HG03025 (cell line): ENCODE results near the gene APPBP2.
"Not testable (repeated sequence)": the region's sequence is repeated elsewhere in the genome, so short reads cannot be mapped to it uniquely, and the experiment has no call there.

Experiments used
- ATAC-seq: cut with Tn5 transposase; IDR thresholded peaks from one replicate; pipeline ENCODE4 v1.9.1; 2021; ENCODE audit warnings: mild to moderate bottlenecking, moderate library complexity; ENCODE audit not compliant: unreplicated experiment, low FRiP score

Gene APPBP2

GRCh38 chr17:60506312-60506711, 19.7 kb downstream of the APPBP2 start:
- no peak for ATAC-seq

- ATAC-seq = no peak
These were observed 23.9 kb downstream of the APPBP2 start for GRCh38 chr17:60502145-60502544.

- ATAC-seq = no peak
These were observed 24.5 kb downstream of the APPBP2 start for GRCh38 chr17:60501589-60501988.

- ATAC-seq = no peak
These were observed 30.0 kb downstream of the APPBP2 start for GRCh38 chr17:60496041-60496440.

GRCh38 chr17:60495260-60495659, 30.8 kb downstream of the APPBP2 start:
- no peak for ATAC-seq

- ATAC-seq = no peak
These were observed 32.2 kb downstream of the APPBP2 start for GRCh38 chr17:60493847-60494321.

- no peak for ATAC-seq
These were observed 34.3 kb downstream of the APPBP2 start for GRCh38 chr17:60491771-60492170.

GRCh38 chr17:60490594-60490993, 35.4 kb downstream of the APPBP2 start:
- ATAC-seq = not testable (repeated sequence)

- ATAC-seq = no peak
These were observed 44.4 kb downstream of the APPBP2 start for GRCh38 chr17:60481604-60482003.

GRCh38 chr17:60473788-60474187, 52.3 kb downstream of the APPBP2 start:
- ATAC-seq = no peak

- no peak for ATAC-seq
These were observed 53.6 kb downstream of the APPBP2 start for GRCh38 chr17:60472449-60472848.

- ATAC-seq = no peak
These were observed 54.6 kb downstream of the APPBP2 start for GRCh38 chr17:60471451-60471850.

- no peak for ATAC-seq
These were observed 57.7 kb downstream of the APPBP2 start for GRCh38 chr17:60468371-60468770.

GRCh38 chr17:60464343-60464742, 61.7 kb downstream of the APPBP2 start:
- ATAC-seq = no peak

- no peak for ATAC-seq
These were observed 62.7 kb downstream of the APPBP2 start for GRCh38 chr17:60463157-60463835.

- ATAC-seq = no peak
These were observed 64.5 kb downstream of the APPBP2 start for GRCh38 chr17:60461584-60461983.

GRCh38 chr17:60457148-60457547, 68.9 kb downstream of the APPBP2 start:
- ATAC-seq = no peak

GRCh38 chr17:60455378-60455777, 70.7 kb downstream of the APPBP2 start:
- no peak for ATAC-seq

GRCh38 chr17:60451965-60452364, 74.1 kb downstream of the APPBP2 start:
- ATAC-seq = no peak

GRCh38 chr17:60451071-60451470, 75.0 kb downstream of the APPBP2 start:
- no peak for ATAC-seq

GRCh38 chr17:60447375-60447774, 78.7 kb downstream of the APPBP2 start:
- no peak for ATAC-seq

- ATAC-seq = no peak
These were observed 80.9 kb downstream of the APPBP2 start for GRCh38 chr17:60445144-60445543.

- no peak for ATAC-seq
These were observed 82.3 kb downstream of the APPBP2 start for GRCh38 chr17:60443713-60444112.
